GM21390 (cell line): ENCODE measurements around the gene EIF4B.

Source experiments
- ATAC-seq: cut with Tn5 transposase; IDR thresholded peaks from one replicate; pipeline ENCODE4 v1.9.1; 2021; ENCODE audit not compliant: unreplicated experiment

Gene EIF4B

DNA sequence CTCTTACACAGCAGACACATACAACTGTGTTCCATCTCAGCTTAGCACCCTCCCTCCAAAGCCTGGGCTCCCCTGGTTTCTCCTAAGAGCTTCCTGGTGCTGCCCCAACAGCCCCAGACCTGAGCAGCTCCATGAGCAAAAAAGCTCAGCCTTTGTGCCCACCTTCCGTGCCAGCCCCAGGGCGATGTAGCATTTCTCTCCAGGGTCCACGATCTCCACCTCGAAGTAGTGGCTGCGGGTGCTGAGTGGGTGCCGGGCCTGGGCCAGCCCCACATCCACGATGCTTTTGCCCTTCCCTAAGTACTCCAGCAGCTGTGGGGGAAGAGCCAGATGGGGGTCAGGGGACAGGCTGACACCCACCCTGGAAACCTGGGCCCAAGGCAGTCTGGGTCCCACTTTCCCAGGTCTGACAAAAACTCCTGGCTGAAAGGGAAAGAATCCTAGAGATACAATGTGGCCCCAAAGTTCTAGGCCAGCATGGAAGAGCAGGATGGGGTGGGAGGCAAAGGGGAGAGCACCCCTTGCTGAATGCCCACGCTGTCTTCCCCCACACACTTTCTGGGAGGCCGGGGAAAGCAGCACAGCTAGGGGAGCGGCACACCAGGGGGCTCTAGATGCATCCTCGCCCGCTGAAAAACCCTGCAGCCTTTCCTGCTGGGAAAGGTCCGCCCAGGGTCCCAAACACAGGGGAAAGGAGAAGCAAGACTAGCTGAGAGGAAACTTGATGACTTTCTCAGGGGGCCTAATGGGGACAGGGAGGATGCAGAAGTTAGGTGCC lies 61.9 kb downstream of the EIF4B start:
- no peak for ATAC-seq

DNA sequence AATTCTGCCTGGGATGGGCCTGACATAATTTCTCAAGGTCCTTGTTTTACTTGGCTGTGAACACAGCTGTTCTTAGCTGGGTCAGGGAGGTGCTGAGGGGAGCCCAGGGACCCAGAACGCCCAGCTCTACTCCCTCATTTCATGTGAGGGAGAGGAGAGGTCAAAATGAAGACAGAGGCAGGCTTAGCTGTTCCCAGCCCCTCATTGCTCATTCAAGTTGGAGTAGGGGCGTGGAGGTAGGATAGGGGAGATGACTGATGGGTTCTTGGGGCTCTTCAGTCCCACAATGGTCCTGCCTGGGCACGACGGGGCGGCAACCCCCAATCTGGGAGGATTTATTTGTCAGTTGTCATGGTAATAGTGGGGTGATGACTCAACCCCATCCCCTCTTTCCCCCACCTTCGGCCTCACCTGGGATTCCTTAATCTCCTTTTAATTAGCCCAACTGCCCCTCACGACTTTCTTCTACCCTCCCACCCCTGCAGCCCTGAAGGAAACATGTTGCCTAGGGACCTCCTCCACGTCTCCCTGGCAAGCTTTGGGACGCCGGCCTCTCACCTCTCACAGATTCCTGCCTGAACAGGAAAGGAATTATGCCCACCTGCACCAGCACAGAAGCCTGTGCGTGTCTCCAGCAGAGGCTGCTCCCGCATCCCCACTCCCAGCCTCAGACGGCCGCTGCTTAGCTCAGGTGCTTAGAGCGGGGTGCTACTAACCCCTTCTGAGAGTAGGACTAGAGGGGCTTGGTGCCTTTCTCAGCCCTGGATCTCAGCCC lies 62.7 kb downstream of the EIF4B start:
- no peak for ATAC-seq

DNA sequence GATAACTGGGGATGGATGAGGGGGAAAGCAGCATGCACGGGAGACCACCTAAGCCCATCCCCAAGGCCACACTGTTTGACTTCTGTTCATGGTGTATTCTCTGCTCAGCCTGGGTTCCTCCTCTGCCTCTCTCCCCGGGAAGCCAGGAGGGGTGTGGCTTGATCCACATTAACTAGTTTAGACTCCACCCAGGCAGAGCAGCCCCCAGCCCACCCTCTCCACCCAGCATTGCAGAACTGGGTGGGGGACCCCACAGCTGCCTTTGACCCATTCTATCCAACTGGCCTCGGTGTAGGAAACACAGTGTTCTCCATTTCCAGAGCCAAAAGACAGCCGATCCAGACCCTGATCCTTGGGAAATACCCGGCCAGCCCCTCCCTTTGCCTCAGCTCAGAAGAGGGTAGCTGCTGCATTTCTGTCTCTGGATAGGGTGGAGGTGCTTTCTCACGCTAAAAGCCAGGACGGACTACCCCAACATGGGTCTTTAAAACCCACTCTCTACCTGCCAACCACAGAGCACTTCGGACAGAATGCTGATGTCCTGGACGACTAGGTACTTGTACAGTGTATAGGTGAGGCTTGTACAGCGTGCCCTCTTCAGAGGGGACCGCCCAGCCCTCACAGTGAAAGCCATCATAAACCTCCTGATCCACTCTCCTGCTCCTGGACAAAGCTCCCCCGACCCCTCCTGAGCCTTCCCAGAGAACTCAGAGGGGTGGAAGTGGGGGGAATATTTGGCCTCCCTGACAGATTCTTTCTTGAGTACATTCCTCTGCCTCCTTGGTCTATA lies 63.6 kb downstream of the EIF4B start:
- no peak for ATAC-seq

GRCh38 chr12:53070877-53071492 lies 64.7 kb downstream of the EIF4B start:
- ATAC-seq = no peak

DNA sequence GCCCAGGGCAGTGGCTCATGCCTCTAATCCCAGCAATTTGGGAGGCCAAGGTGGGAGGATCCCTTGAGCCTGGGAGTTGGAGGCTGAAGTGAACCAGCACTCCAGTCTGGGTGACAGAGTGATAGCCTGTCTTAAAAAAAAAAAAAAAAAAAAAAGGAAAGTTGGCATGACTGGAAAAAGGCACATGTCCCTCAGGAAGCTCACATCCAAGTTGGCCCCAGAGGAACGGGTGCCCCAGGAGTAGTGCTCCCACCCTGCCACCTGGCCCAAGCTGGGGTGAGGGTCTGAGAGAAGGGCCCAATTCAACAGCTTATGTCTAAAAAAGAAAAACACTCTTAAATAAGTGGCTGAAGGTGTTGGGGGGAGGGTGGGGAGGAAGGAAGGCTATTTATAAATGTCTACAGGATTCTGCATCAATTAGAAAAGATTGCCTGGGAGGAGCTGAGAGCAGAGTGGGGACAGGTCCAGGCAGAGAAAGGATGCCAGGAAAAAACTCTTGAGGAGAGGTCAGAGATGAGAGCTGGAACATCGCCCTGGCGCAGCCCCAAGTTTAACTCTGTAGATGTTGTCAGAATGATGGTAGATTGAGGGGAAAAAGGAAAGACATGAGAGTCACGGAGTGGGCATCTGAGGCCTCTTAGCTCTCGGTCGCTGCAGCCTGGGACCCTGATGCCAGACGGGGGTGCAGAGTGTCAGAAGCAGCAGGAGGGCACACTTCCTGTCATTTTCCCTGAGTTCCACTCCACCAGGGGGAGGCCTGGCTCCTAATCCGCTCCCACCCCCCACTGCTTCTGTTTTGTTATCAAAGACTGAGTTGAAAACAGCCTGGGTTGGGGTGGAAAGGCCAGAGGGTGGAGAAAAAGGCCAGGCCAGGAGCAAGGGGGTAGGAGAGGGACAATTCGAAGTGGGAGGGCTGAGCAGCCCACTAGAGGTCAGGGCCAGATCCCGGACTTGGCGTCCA lies 65.6 kb downstream of the EIF4B start:
- ATAC-seq = no peak

- ATAC-seq = no peak
Observed at GRCh38 chr12:53073881-53074280, 67.6 kb downstream of the EIF4B start.

DNA sequence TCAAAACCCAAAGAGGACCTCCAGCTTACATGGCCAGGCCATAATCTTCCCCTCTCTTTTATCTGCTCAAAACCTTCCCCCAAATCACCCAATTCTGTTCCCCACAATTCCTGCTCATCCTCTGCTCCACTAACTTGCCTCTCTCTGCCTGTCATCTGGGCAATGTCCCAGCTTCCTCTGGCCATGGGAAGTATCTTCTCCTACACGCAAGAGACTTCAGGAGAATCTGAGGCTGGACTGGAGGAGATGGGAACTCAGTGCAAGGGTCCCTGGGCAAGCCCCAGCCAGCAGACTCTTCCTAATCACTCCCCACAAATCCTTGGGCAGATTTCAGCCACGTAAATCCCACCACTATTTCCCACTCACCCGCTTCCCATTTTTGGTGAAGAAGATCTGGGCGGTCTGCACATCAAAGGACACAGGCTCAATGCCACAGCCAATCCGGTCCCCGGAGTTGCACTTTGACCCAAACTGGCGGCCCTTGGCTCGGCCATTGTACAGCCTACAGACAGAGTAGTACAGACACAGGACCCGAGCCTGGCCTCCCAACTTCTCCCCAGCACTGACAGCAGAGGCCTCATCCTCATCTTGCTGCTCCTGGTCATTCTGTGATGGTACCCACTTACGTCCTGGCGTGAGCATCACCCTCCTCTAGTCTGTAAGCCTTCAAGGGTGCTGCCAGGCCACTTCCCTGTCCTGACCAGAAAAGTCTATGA lies 68.2 kb downstream of the EIF4B start:
- ATAC-seq = no peak

GRCh38 chr12:53074999-53075370 lies 68.7 kb downstream of the EIF4B start:
- no peak for ATAC-seq

GRCh38 chr12:53076461-53076860 lies 70.2 kb downstream of the EIF4B start:
- ATAC-seq = no peak

DNA sequence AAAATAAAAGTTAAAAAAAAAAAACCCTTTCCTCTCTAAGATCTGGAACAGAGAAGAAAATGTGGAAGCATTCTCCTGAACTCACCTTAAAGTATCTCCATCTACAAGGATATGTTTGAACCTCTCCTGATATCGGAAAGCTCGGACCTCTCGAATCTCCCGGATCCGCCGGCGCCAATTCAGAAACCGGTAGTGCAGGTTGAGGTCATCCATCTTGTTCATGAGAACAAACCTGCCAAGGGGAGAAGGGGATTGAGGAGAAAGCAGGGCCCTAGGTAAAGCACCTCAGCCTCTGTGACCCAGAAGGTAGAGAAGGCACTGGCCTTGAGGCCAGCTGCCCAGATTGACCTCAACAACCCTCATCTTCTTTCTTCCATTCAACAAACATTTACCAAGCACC lies 70.8 kb downstream of the EIF4B start:
- no peak for ATAC-seq

DNA sequence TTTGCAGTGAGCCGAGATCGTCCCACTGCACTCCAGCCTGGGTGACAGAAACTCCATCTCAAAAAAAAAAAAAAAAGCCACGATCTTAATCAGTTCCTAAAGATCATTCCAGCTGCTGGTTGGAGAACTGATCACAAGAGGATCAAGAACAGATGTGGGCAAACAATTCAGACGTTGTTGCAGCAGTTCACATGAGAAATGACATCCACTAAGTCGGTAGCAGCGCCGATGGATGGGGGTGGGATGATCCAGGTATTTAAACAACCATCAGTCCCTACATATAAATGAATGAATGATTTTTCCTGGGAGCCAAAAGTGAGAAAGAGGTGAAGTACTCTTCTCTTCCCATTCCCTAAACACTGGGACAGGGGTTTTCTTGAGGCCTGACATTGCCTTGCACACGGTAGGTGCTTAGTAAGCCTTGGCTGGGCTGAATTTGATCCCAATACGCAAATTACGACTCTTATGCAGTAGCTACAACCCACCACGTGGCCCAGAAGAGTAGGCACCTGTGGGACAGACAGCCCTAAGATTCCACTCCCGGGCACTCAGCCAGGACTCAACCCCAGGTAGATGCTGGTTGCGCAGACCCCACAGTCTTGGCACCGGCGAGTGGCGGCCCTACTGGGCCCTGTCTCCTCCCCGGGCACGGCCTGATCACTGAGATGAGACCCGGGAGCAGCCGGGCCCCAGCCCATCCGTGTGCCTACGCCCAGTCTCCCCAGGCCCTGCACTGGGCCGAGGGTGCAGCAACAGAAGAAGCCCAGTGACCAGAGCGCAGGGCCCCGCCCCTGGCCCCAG lies 72.4 kb downstream of the EIF4B start:
- peak; percentile 6 for ATAC-seq

DNA sequence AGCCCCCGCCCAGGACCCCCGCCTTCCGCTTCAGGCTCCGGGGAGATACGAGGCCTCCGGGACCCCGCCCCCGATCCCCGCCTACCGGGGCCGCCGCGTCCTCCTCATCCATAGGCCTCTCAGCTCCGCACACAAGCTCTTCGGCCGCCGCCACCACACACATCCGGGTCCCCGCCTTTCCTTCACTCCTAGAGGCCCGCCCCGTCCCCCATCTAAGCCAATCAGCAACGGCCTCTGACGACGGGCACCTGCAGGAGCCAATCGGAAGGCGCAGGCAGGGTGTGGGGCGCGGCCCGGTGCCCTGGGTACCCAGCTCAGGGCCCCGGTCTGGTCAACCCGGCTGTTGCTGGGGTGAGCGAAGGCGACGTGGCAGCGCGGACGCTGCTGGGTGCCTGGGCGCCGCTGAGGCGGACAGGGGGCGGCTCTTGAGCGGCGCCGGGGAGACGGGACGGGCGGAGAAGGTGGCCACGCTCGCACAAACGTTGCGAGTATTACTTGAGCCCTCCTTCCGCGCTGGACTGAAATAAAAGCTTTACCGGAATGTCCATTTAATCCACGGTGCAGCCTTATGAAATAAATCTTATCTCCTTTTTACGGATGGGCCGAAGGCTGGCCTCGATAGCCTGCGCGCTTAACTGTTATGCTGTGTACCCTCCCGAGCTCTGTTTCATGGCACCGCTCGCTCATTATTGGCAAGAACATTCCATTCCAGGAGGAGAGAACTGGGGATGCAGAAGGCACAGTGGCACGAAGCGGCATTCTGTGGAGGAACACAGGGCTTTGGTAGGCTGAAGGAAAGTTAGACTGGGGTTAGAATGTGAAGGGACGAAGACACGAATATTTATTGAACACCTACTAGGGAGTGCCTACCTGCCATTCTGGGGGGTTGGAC lies 73.2 kb downstream of the EIF4B start, which contains the start of gene SPRYD3:
Gene SPRYD3 (minus strand): TSS at position 165 of the 892 bp plus-strand sequence. CDS start 57 bp downstream, at position 108.
- ATAC-seq = peak; percentile 99

GRCh38 chr12:53082637-53083175 lies 76.5 kb downstream of the EIF4B start:
- ATAC-seq = no peak

DNA sequence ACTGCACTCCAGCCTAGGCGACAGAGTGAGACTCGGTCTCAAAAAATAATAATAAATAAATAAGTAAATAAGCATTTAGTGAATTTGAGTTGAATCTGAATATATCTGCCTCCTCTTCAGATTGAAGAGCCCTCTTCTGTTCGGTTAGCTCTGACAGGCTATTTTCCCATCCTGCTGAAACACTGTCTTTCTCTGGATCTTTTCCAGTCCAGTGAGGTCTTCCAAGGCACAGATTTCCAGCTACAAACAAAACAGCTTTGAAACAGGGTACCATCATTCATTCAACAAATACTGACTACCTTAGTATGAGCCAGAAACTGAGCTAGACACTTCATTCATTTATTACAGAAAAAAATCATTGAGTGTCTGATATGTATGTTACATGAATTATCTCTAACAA lies 80.1 kb downstream of the EIF4B start:
- ATAC-seq = no peak

DNA sequence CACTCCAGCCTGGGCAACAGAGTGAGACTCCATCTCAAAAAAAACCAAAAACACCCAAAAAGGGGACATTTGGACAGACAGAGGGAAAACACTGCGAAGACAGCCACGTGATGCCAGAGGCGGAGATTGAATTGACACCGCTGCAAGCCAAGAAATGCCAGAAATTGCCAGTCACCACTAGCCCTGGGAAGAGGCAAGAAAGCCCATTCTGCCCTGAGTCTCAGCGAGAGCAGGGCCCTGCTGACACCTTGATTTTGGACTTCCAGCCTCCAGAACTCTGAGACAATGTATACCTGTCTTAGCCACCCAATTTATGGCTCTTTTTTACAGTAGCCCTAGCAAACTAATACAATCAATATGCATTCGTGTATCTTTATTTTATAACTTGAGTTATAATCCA lies 83.8 kb downstream of the EIF4B start:
- ATAC-seq = no peak

DNA sequence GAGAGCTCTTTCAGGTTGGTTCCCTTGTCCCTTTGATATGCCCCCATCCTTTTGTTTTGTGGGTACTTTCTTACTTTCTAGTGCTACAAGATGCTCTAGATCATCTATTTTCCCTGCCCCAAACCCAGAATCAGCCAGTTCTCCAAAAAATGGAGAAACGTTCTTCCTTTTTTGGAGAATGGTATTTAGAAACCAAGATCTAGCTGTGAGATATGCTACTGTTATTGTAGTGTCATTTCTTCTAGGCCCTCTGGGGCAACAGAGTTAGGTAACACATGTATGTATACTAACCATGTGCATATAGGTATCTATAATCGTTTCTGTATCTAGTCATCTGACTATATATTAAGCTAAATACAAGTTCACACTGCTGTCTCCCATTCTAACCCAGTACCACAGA lies 84.3 kb downstream of the EIF4B start:
- ATAC-seq = no peak

GRCh38 chr12:53091756-53092155 lies 85.5 kb downstream of the EIF4B start:
- no peak for ATAC-seq
